Tibial artery (tissue), 4 donors: Measurements from ENCODE around the gene MRM2.
A peak's percentile ranks its signal among the peaks of the same experiment; 100 is the strongest.

Source experiments
- DNase-seq, 2 donors: peaks; one replicate each; pipeline ENCODE4 v3.0.0-alpha.2; 2019
- H3K27ac ChIP-seq, 2 donors: fragments of 200-600 bp; sonication (generic) in 1 of 2; 1 replicate in 1 of 2; 2 replicates in 1 of 2; pipeline ENCODE4 v1.5.1; 2018 to 2019; ENCODE audit warnings: mild to moderate bottlenecking in 1 of 2
- H3K27me3 ChIP-seq, 2 donors: fragments of 200-600 bp; sonication (generic) in 1 of 2; one replicate each; pipeline versions ENCODE4 v1.5.1 to v1.6.0; 2016 to 2019
- H3K36me3 ChIP-seq, 3 donors: fragments of 200-600 bp; sonication (generic) in 2 of 3; one replicate each; pipeline ENCODE4 v1.5.1; 2016 to 2019; ENCODE audit warnings: mild to moderate bottlenecking in 2 of 3
- H3K4me1 ChIP-seq, 4 donors: fragments of 200-600 bp; sonication (generic) in 2 of 4; 1 replicate in 3 of 4; 2 replicates in 1 of 4; pipeline ENCODE4 v1.5.1; 2016 to 2019
- H3K4me3 ChIP-seq, 2 donors: fragments of 200-600 bp; sonication (generic) in 1 of 2; 1 replicate in 1 of 2; 2 replicates in 1 of 2; pipeline ENCODE4 v1.5.1; 2018 to 2019; ENCODE audit warnings: mild to moderate bottlenecking in 2 of 2
- H3K9me3 ChIP-seq, 3 donors: fragments of 200-600 bp; sonication (generic) in 1 of 3; one replicate each; pipeline ENCODE4 v1.5.1; 2016 to 2019
- intact Hi-C: fragments of 100-400 bp; cut with DNase I; formaldehyde crosslinking; loops from one replicate; pipeline ENCODE4 v1.15.0; 2023; ENCODE audit warnings: low total_unique reads
- TF ChIP-seq, protein P1 (sequence below), 2 experiments: fragments of 200-600 bp in 1 of 2; fragments of 450-650 bp in 1 of 2; IDR thresholded peaks; one replicate each; pipeline ENCODE4 v1.5.1; 2017 to 2019; ENCODE audit warnings: antibody characterized with exemption in 2 of 2, mild to moderate bottlenecking in 1 of 2, moderate library complexity in 1 of 2

MRM2 gene

DNA sequence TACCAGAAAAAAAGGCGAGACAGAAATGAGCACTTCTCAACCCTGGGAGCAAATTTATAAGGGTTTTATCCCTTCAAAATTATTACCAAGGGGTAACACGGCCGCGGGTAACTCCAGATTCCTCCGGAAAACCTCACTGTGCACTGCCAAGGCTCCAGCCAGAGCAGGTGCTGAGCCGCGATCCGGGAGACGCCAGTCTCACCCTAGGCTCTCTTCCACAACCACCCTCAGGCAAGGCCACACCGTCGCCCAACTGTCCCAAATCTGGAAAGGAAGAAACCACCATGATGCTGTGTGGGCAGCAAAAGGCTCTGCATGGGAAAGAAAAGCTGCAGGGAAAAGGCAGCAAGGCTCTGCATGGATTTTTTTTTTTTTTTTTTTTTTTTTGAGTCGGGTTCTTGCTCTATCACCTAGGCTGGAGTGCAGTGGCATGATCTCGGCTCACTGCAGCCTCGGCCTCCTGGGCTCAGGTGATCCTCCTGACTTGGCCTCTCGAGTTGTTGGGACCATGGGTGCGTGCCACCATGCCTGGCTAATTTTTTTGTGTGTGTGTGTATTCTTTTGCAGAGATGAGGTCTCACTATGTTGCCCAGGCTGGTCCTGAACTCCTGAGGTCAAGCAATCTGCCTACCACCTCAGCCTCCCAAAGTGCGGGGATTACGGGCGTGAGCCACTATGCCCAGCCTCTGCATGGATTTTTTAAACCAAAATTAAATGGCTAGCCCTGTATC, 48.3 kb downstream of the MRM2 start:
- H3K9me3 ChIP-seq, result peaks cover 0 to 15% (median 9%) of the 10 kb centered on the region in 3 donors
- TF ChIP-seq, protein P1, sequence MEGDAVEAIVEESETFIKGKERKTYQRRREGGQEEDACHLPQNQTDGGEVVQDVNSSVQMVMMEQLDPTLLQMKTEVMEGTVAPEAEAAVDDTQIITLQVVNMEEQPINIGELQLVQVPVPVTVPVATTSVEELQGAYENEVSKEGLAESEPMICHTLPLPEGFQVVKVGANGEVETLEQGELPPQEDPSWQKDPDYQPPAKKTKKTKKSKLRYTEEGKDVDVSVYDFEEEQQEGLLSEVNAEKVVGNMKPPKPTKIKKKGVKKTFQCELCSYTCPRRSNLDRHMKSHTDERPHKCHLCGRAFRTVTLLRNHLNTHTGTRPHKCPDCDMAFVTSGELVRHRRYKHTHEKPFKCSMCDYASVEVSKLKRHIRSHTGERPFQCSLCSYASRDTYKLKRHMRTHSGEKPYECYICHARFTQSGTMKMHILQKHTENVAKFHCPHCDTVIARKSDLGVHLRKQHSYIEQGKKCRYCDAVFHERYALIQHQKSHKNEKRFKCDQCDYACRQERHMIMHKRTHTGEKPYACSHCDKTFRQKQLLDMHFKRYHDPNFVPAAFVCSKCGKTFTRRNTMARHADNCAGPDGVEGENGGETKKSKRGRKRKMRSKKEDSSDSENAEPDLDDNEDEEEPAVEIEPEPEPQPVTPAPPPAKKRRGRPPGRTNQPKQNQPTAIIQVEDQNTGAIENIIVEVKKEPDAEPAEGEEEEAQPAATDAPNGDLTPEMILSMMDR (IDR thresholded peaks at IDR 0.05), result no peak
- DNase-seq, result no peak
- H3K4me1 ChIP-seq, result no peaks in the 10 kb centered on the region
- no peak overlapping the region for H3K27ac ChIP-seq
- no peak overlapping the region for H3K4me3 ChIP-seq
- intact Hi-C loops, result no loop called here
- no peaks in the 10 kb centered on the region for H3K27me3 ChIP-seq
- H3K36me3 ChIP-seq, result peaks cover 19 to 34% (median 31%) of the 10 kb centered on the region in 3 donors

DNA sequence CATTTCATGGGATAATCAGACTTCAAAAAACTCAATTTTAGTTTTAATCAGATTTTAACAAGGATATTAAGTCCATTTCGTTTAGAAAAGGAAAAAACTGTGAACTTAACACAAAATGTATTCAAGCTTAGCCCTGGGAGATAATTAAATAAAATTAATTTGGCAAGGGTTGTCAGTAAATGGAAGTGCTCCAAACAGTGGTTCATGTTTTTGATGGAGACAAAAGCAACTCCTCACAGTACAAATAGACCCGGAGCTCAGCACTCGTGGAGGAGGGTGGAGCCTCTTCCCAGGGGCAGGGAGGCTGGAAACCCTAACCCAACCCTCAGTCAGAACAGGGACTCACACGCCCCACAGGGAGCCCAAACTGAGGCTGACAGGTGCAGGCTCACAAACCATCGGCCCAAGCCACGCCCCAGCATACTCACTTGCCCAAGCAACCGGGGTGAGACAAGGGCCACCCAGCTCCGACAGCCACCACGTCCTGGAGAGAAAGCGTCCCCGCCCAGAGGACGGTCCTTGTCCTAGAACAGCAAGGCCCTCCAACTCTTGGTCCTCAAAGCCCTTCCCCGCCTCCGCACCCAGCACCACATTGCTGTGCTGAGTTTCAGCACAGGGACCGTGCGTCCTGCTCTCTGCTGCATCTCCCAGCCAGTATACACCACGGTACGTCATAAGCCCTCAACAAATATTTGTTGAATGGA, 49.0 kb downstream of the MRM2 start:
- DNase-seq, result peak in 1 of 2 donors; percentile 62
- H3K4me3 ChIP-seq, result no peak overlapping the region

DNA sequence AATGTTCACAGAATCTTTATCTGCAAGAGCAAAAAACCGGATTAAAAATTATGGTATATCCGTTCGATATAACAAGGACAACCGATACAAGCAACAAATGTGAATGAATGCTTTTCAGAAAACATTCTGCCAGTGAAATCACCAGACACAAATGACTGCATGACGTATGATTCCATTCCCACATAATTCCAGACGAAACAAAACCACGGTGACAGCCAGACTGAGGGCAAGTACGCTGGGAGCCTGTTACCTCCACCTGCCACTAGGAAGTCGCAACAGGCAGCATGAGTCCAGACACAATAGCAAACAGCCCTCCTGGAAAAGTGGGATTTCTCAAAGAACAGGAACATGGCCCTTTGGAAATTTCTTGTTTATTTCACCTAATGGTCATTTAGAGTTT, 51.0 kb downstream of the MRM2 start:
- Histone ChIP-seq H3K27ac (no peak overlapping the region), H3K4me3 (no peak overlapping the region), H3K27me3 (no peaks in the 10 kb centered on the region), H3K36me3 (peaks cover 12 to 18% (median 13%) of the 10 kb centered on the region in 3 donors), H3K4me1 (no peaks in the 10 kb centered on the region), H3K9me3 (peaks cover 2 to 16% (median 9%) of the 10 kb centered on the region in 3 donors)
- TF ChIP-seq, protein P1 (IDR thresholded peaks at IDR 0.05), result no peak
- DNase-seq, result no peak
- intact Hi-C loops, result no loop called here

More for the DNA sequence above, 49.0 kb downstream of the MRM2 start:
- TF ChIP-seq, protein P1 (IDR thresholded peaks at IDR 0.05), result no peak
- no peaks in the 10 kb centered on the region for H3K27me3 ChIP-seq
- H3K4me1 ChIP-seq, result no peaks in the 10 kb centered on the region
- H3K36me3 ChIP-seq, result peaks cover 19 to 31% (median 28%) of the 10 kb centered on the region in 3 donors
- peaks cover 2 to 16% (median 9%) of the 10 kb centered on the region in 3 donors for H3K9me3 ChIP-seq
- intact Hi-C loops, result no loop called here
- no peak overlapping the region for H3K27ac ChIP-seq

DNA sequence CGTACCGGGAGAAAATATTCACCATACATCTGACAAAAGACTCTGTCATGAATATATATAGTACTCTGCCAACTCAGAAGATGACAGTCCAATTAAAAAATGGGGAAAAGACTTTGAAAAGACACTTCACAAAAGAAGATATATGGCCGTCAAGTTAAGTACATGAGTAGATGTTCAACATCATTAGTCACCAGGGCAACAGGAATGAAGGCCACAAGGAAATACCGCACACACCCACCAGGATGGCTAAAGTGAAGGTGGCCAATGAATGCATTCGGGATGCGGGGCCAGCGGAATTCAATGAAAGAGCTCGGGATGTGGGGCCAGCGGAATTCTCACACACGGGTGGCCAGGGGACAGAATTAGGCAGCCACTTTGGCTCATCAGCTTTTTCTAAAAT, 51.5 kb downstream of the MRM2 start:
- Histone ChIP-seq H3K9me3 (peaks cover 2 to 12% (median 4%) of the 10 kb centered on the region in 3 donors), H3K4me3 (no peak overlapping the region), H3K36me3 (peaks cover 7 to 14% (median 8%) of the 10 kb centered on the region in 3 donors), H3K4me1 (no peaks in the 10 kb centered on the region), H3K27ac (no peak overlapping the region), H3K27me3 (no peaks in the 10 kb centered on the region)
- TF ChIP-seq, protein P1 (IDR thresholded peaks at IDR 0.05), result no peak
- DNase-seq, result no peak
- intact Hi-C loops, result no loop called here

DNA sequence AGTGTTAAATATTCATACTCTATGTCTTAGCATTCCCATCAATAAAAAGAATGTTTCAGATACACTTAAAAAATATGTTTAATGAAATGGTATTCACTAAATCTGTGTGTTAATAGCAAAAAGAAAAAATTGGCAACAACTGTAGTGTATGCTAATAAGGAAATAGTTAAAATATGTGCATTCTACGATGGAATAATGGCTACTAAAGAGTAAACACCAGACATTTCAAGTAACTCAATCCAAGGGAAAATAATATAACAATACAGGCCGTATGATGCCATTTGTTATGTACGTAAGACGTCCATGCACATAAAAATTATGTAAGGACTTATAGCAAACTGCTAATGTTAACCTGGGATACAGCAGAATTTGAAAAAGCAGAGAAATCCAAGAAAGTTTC, 55.8 kb downstream of the MRM2 start:
- no peak overlapping the region for H3K4me3 ChIP-seq
- TF ChIP-seq, protein P1 (IDR thresholded peaks at IDR 0.05), result no peak
- H3K27me3 ChIP-seq, result no peaks in the 10 kb centered on the region
- H3K36me3 ChIP-seq, result peaks cover 0 to 10% (median 7%) of the 10 kb centered on the region in 3 donors
- H3K4me1 ChIP-seq, result no peaks in the 10 kb centered on the region
- DNase-seq, result no peak
- no peak overlapping the region for H3K27ac ChIP-seq
- H3K9me3 ChIP-seq, result peaks cover 0 to 8% (median 2%) of the 10 kb centered on the region in 3 donors
- intact Hi-C loops, result no loop called here
